IPS-NIHi11 (cell line): ENCODE data around the gene PLPPR2.
"Not testable (repeated sequence)": the region's sequence is repeated elsewhere in the genome, so short reads cannot be mapped to it uniquely, and the experiment has no call there.

Source experiments
- DNase-seq: peaks from one replicate; pipeline ENCODE4 v3.0.0; 2012; ENCODE audit warnings: mixed read lengths, low spot score

PLPPR2 gene, protein sequence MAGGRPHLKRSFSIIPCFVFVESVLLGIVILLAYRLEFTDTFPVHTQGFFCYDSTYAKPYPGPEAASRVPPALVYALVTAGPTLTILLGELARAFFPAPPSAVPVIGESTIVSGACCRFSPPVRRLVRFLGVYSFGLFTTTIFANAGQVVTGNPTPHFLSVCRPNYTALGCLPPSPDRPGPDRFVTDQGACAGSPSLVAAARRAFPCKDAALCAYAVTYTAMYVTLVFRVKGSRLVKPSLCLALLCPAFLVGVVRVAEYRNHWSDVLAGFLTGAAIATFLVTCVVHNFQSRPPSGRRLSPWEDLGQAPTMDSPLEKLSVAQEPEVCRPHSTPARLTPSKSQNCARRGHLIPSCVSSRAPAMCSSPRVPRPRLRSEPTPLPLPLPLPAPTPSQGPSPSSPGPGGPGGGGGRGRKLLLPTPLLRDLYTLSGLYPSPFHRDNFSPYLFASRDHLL

DNA sequence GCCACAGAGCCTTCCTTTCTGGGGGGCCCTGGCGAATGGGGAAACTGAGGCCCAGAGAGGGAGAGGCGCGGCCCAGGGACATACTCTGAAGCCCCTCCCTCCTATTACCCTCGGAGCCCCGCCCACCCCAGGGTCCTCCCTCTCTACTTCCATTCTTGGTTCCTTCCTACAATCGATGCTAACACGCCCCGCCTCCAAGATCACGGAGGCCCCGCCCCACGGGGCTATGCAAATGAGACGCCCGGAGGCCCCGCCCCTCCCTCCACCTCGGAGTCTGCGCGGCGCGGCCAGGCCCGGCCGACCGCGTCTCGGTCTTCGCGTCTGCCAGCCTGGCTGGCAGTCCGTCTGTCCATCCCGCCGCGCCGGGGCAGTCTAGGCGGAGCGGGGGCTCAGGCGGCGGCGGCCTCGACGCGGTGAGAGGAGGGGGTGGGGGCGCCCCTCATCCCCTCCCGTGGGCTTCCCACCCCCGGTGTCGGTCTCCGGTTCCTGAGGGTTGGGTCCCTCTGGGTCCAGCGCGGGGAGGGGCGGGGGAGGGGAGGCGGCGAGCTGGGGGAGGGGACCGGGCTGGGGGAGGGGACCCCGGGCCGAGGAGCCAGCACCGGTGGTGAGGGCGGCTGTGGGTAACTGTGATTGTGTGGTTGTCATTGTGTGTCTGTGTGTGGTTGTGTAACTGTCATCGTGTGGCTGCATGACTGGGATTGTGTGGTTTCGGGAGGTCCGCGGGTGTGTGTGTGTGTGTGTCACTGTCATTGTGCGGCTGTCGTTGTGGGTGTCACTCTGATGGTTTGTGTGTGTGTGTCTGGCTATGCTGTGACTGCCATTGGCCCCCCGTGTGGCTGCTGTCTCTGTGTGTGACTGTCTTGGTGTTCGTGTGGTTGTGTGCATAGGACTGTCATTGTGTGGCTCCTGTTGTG lies at the start of gene PLPPR2:
Gene PLPPR2 (plus strand): TSS at position 273 of the 914 bp plus-strand sequence. CDS start 2,242 bp downstream, outside the sequence.
- peak; percentile 96 for DNase-seq

DNA sequence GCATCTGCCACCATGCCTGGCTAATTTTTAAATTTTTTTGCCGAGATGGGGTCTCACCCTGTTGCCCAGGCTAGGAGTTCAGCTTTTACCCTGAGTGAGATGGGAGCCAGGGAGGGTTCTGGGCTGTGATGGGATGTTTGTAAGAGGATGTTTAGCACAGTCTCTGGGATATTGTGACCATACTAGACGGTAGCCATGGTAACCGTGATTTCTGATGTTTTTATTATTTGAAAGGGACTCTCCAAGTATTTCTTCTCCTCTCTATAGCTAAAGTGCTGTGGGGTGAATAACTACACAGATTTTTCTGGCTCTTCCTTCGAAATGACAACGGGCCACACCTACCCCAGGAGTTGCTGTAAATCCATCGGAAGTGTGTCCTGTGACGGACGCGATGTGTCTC lies 48.9 kb upstream of the PLPPR2 start:
- no peak for DNase-seq

DNA sequence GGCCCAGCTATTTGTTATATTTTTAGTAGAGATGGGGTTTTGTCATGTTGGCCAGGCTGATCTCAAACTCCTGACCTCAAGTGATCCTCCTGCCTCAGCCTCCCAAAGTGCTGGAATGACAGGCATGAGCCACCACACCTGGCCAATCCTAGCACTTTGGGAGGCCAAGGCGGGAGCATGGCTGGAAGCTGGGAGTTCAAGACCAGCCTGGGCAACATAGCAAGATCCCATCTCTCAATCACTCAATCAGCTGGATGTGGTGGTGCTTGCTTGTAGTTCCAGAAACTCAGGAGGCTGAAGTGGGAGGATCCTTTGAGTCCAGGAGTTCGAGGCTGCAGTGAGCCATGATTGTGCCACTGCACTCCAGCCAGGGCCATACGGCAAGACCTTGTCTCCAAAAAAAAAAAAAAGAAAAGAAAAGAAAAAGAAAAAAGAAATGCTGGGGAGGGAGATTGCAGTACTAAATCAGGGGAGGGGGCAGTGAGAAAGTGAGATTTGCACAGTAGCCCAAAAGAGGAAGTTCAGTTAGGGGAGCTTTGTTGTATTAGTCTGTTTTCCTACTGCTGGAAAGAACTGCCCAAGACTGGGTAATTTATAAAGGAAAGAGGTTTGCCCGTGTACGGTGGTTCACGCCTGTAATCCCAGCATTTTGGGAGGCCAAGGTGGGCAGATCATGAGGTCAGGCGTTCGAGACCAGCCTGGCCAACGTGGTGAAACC lies 34.8 kb upstream of the PLPPR2 start:
- not testable (repeated sequence) for DNase-seq

DNA sequence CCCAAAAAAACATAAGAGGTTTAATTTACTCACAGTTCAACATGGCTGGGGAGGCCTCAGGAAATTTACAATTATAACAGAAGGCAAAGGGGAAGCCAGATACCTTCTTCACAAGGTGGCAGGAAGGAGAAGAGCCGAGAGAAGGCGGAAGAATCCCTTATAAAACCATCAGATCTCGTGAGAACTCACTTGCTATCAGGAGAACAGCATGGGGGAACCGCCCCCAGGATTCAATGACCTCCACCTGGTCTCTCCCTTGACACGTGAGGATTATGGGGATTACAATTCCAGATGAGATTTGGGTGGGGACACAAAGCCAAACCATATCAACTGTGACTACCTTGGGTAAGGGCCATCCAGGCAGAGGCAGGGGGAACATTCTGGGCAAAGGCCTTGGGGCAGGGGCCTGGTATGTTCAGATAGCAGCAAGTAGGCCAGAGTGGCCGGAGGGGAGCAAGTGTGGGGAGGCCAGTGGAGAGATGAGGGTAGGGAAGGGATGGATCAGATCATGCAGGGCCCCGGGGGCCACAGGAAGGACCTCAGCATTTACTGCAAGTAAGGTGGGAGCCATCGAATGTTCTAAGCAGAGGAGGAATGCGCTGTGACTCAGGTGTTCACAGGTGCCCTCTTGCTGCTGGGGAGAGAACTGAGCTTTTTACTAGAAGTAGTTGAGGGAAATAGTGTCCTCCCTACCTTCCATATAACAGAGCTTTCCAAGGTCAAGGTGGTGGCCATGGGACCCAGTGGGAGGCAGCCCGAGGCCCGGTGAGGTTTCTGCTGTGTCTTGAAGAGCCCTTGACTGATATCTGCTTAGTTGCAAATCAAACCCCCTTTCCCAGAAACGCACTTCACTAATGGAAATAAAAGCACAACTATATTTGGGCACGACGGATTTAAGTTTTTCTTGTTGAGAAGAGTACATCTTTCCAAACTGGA lies 33.8 kb upstream of the PLPPR2 start:
- no peak for DNase-seq

DNA sequence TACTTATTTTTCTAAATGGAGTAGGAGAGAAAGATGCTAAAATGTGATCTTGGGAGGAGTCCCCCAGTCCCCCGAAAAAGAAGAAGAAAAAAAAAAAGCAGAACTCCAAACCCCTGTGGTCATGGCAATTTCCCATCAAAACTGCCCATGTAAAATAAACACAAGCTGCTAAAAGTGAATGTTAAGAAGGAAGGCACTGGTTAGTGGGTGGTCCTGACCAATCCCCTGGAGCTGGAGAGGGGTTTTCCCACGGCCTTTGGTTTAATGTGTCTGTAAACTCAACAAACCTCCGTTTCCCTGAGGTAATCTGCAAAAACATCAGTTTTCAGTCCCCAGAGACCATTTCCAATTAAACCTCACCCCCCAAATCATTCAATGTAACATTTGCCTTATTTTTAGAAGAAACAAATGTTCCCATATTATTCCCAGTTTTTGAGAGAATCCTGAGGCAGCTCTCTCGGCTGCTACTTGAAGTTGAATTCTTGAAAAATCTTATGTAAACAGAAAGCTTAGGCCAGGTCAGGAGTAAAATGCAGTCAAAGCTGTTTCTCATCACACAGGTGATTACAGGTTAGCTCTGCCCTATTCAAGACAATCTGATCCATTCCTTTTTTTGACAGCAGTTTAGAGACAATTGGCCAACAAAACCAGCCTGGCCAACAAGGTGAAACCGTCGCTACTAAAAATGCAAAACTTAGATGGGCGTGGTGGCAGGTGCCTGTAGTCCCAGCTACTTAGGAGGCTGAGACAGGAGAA lies 32.8 kb upstream of the PLPPR2 start:
- no peak for DNase-seq

DNA sequence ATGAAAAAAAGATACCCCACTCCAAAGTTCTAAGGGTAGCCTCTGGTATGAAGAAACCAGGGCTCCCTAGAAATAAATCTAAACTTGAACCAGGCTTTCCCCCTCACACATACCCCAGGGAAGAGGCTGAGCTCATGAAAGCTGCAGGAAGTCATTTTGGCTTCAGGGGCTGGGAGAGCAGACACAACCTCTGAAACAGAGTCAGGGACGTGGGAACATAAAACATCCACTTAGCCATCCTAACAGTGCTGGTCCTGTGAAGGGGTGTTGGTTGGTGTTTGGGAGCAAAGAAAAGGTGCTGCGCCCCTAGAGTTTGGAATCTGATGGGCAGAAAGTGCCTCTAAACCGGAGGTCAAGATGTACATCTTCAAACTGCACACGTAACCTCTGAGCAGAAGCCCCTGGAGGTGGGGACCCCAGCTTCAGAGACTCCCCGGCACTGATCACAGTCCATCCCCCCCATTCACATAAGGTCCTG lies 31.6 kb upstream of the PLPPR2 start:
- no peak for DNase-seq

DNA sequence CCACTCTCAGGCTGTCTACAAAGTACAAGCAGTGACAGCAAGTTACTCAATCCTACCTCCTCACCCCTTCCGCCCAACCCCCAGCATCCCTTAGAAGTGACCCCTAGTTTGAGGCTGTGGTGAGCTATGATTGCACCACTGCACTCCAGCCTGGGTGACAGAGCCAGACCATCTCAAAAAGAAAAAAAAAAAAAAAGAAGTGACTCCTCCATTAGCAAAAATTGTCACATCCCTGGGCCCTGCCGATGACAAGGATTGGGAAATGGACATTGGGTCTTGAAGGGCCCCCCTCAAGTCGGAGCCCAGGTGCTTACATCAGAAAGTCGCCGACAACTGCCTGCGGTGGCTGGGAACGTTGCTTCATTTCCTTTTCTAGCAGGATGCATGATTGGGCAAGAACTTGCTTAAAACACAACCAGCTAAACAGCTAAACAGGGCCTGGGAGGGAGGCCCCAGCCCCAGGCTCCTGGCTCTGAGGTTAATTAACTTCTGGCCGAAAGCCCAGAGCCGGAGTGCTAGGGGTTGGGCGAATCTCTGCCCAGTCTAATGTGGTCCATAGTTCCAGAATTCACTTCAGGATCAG lies 31.1 kb upstream of the PLPPR2 start:
- peak; percentile 64 for DNase-seq

DNA sequence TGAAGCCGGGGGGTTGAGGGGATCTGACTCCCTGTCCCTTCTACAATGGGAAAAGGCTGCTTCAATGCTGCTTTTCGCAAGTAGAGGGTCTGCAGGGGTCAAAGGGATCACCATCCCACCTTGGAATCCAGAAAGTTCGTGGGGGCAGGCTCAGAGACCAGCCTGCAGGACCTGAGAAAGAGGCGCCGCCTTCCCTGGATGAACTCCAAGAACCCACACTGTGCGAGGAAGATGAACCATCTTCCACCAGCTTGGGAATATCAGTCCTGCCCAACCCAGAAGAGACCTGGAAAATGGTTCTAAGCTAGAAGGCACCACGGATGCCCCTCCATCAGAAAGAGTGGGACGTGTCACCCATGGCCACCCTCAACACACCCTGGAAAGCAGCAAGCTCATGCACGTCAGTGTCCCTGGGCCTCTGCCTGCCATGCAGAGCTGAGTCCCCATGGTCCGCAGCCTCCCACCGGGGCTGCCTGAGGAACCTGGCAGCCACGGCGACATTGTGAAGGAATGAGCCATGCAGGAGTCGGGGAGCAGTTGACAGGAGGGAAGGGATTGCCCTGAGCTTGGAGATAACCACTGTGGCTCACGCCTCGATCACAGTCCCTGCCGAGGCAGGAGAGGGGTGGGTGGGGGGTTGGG lies 30.4 kb upstream of the PLPPR2 start:
- no peak for DNase-seq

DNA sequence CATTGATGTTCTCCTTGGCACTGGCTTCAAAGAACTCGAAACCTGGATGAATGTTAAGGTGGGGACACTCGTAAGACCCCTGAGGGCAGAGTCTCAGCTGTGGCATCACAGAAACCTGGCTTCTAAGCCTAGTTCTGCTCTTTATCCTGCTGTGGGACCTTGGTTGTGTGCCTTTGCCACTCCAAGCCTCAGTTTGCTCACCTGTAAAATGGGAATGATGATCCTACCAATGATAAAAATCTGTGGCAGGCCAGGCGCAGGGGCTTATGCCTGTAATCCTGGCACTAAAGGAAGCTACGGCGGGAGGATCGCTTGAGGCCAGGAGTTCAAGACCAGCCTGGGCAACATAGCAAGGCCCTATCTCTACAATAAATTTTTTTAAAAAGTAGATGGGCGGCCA lies 29.7 kb upstream of the PLPPR2 start:
- DNase-seq = no peak

DNA sequence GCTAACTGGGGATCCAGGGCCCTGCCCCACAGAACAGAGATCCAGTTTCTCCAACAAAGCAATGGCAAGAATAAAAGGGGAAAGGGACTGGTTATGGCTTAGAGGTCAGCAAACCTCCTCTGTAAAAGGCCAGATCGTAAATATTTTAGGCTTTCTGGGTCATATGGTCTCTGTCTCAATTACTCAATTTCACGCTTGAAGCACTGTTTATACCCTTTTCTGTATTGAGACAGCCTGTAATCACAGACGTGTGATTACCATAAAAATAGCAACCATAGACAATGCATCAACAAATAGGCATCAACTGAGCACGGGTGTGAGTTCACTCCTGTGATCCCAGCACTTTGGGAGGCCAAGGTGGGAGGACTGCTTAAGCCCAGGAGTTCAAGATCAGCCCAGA lies 25.1 kb upstream of the PLPPR2 start:
- DNase-seq = no peak

DNA sequence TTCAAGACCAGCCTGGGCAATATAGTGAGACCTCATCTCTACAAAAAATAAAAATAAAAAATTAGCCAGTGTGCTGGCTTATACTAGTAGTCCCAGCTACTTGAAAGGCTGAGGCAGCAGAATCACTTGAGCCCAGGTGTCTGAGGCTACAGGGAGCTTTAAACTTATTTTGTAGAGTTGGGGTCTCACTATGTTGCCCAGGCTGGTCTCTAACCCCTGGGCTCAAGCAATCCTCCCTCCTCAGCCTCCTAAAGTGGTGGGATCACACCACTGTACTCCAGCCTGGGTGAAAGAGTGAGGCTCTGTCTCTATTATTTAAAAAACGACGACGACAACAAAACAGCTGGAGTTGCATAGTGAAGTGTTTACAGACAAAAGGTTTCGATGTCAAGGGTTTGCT lies 23.7 kb upstream of the PLPPR2 start:
- DNase-seq = no peak

DNA sequence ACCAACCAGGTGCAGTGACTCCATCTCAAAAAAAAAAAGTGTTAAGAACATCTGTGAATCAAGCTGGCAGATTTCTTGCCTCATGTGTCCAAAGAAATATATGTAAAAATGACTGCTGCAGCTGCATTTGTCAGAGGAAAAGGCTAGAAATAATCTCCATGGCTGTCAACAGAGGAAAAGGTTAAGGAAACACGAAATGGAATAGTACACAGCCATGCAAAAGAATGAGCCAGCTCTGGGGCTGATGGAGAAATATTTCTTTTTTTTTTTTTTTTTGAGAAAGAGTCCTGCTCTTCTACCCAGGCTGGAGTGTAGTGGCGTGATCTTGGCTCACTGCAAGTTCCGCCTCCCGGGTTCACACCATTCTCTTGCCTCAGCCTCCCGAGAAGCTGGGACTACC lies 22.4 kb upstream of the PLPPR2 start:
- DNase-seq = no peak

DNA sequence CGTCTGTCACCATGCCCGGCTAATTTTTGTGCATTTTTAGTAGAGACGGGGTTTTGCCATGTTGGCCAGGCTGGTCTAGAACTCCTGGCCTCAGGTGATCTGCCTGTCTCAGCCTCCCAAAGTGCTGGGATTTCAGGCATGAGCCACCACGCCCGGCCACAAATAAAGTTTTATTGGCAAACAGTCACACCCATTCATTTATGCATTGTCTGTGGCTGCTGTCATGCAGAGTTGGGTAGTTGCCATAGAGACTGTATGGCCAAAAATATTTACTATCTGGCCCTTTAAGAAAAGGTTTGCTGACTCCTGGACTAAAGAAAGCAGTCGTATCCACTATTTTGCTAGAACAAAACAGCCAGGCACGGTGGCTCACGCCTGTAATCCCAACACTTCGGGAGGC lies 21.4 kb upstream of the PLPPR2 start:
- DNase-seq = not testable (repeated sequence)

DNA sequence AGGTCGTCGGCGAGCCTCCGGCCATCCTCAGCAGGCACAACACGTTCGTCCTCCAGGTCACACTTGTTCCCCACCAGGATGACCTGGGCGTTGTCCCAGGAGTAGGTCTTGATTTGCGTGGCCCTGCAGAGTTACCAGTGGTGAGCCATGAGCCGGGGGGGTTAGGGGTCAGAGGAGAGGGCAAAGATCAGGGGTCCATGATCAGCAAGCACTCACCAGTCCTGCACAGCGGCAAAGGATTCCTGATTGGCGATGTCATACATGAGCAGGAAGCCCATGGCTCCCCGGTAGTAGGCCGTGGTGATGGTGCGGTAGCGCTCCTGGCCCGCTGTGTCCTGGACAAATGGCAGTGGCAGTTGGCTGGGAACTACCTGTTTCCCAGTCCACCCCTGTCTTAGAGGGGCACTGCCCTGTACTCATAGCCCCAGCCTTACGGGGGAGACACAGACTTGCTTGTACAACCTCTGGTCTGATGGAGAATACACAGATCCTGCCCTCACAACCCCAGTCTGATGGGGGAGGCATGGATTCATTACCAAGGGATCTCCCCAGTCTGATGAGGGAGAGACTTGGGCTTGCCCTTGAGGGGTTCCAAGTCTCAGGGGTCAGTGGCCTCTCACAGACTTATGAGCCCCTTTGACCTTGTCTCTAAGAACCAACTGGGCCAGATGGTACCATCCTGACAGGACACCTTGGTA lies 19.6 kb upstream of the PLPPR2 start:
- peak; percentile 6 for DNase-seq

DNA sequence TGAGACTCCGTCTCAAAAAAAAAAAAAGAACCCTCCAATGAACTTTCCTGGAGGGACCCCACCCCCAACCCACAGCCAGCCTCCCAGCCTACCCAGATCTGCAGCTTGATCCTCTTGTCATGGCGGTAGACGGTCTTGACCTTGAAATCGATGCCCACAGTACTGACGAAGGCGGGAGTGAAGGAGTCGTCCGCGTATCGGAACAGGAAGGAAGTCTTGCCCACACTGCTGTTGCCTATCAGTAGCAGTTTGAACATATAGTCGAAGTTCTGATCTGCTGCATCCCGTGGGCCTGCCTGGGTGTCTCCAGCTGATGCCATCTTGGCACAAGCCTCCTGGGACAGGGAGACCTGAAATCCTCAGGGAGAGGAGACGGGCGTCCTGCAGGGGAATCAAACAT lies 18.2 kb upstream of the PLPPR2 start:
- no peak for DNase-seq

DNA sequence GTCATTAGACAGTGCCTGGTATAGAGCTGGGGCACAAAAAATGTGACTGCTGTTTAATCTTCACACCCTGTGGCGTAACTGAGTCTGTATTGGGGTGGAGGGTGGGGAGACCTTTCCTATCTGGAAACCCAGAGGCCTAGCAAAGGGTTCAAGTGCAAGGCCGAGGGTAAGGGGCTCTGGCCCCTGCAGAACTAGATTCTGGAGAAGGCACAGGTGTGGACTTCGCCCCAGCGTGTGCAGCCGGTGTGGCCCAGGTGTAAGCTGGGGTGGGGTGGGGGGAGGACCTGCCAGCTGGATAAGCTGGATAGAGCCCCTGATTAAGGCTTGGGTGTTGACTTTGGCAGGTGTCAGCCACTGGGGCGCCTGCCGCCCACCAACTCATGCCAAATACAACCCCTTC lies 17.1 kb upstream of the PLPPR2 start:
- no peak for DNase-seq

DNA sequence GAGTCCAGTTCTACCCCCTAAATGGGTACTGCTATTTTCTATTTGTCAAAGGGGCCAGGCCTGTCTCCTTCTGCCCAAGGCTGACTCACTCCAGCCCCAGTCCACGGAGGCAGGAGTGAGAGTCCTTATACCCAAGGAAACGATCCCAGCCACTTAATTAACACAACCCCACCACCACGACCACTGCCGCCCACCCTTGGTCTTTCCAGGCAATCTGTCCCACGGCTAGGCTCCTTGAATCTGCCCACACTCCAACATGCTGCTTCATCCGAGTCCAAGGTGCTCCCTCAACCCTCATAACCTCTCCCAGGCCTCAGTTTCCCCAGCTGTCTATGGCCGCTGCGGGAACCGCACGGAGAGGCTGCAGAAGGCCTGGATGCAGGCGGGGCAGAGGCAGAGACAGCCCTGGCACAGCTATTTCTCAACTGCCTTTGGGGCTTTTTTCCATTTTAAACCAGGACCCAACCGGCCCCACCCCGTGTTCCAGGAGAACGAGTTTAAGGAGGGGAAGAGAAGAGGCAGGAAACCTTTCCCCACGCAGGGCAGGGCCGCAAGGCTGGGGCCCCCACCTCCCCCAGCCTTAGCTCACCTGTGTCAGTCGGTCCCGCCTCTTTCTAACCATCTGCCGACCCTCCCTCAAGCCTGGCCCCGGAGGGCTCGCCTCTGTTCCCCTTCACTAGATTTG lies 16.5 kb upstream of the PLPPR2 start:
- DNase-seq = peak; percentile 29
